Fibroblast of lung (primary cell): ENCODE results near the gene FCHO2. TPM values are rescaled to one million over a fixed set of nuclear protein-coding genes. Genes with fewer than 3 reads are reported as not detected.
"Not testable (repeated sequence)": the region's sequence is repeated elsewhere in the genome, so short reads cannot be mapped to it uniquely, and the experiment has no call there.

Source experiments
- DNase-seq, 2 donors: peaks; one replicate each; pipeline versions ENCODE4 v3.0.0 to v3.0.0-alpha.2; 2010; ENCODE audit warnings: low read depth in 2 of 2
- H2AFZ ChIP-seq: 2 replicates; pipeline ENCODE4 v1.5.1; 2012; ENCODE audit warnings: low read length, control low read depth, inconsistent platforms
- H3K27ac ChIP-seq: 2 replicates; pipeline ENCODE4 v1.5.1; 2011; ENCODE audit warnings: low read length, control low read depth; ENCODE audit not compliant: insufficient read depth
- H3K27me3 ChIP-seq: 2 replicates; pipeline ENCODE4 v1.5.1; 2011; ENCODE audit warnings: mild to moderate bottlenecking, low read length; ENCODE audit not compliant: control insufficient read depth, insufficient read depth
- H3K36me3 ChIP-seq: 2 replicates; pipeline ENCODE4 v1.5.1; 2011; ENCODE audit warnings: low read length; ENCODE audit not compliant: control insufficient read depth, insufficient read depth
- H3K4me1 ChIP-seq: 2 replicates; pipeline ENCODE4 v1.5.1; 2011; ENCODE audit warnings: low read length; ENCODE audit not compliant: control insufficient read depth, insufficient read depth; ENCODE audit errors: extremely low read depth
- H3K4me2 ChIP-seq: 2 replicates; pipeline ENCODE4 v1.5.1; 2011; ENCODE audit warnings: low read length, control low read depth; ENCODE audit not compliant: insufficient read depth; ENCODE audit errors: extremely low read depth
- H3K4me3 ChIP-seq, 4 experiments: fragments of 200-600 bp in 1 of 4; sonication (generic) in 1 of 4; replicated peaks in 1 of 4; 2 replicates each; pipeline ENCODE4 v1.5.1; 2011 to 2016; ENCODE audit warnings: low read length in 4 of 4, low read depth in 3 of 4, mild to moderate bottlenecking in 3 of 4, control low read depth in 2 of 4, inconsistent platforms in 1 of 4, mixed read lengths in 1 of 4; ENCODE audit not compliant: insufficient read depth in 1 of 4; ENCODE audit errors: control extremely low read depth in 1 of 4
- H3K79me2 ChIP-seq: 2 replicates; pipeline ENCODE4 v1.5.1; 2012; ENCODE audit warnings: mild to moderate bottlenecking, low read length, inconsistent platforms; ENCODE audit not compliant: control insufficient read depth, insufficient read depth
- H3K9ac ChIP-seq: 2 replicates; pipeline ENCODE4 v1.5.1; 2011; ENCODE audit warnings: mild to moderate bottlenecking, low read length, control low read depth; ENCODE audit not compliant: insufficient read depth
- H3K9me3 ChIP-seq: 2 replicates; pipeline ENCODE4 v1.5.1; 2012; ENCODE audit warnings: low read depth, low read length; ENCODE audit not compliant: control insufficient read depth, insufficient read depth
- H4K20me1 ChIP-seq: 2 replicates; pipeline ENCODE4 v1.5.1; 2011; ENCODE audit warnings: low read length; ENCODE audit not compliant: control insufficient read depth, insufficient read depth; ENCODE audit errors: extremely low read depth
- CTCF ChIP-seq, 2 donors: IDR thresholded peaks in 1 of 2; conservative IDR thresholded peaks in 1 of 2; 1 replicate in 1 of 2; 2 replicates in 1 of 2; pipeline ENCODE4 v1.5.1; 2011 to 2012; ENCODE audit warnings: low read length in 2 of 2, control low read depth in 1 of 2, inconsistent platforms in 1 of 2, low read depth in 1 of 2, mild to moderate bottlenecking in 1 of 2
- EZH2 ChIP-seq: IDR thresholded peaks from 2 replicates; pipeline ENCODE4 v1.5.1; 2012; ENCODE audit warnings: low read length, control low read depth, mild to moderate bottlenecking; ENCODE audit errors: missing control alignments
- polyA plus RNA-seq, 2 donors: library from polyadenylated mRNA; depleted of rRNA in 1 of 2; stranded (reverse) in 1 of 2; unstranded in 1 of 2; fragments of >200 nt; gene quantifications; 2 replicates each; pipeline ENCODE4 v1.2.1, GENCODE V29; 2011 to 2012; ENCODE audit warnings: missing spikeins in 1 of 2
- total RNA-seq: library from RNA; depleted of rRNA; stranded (reverse); fragments of >200 nt; gene quantifications from 2 replicates; pipeline ENCODE4 v1.2.1, GENCODE V29; 2014

The FCHO2 gene
- total and polyA plus RNA-seq, 2 donors (not counting 1 experiment from before 2014, with no cell fraction given) = 11.3 to 19.2 TPM

- Histone ChIP-seq H3K4me1 (no peaks in the 10 kb centered on the region), H3K27ac (no peak overlapping the region), H3K9ac (no peak overlapping the region), H2AFZ (no peak overlapping the region), H3K36me3 (no peaks in the 10 kb centered on the region), H3K4me2 (no peak overlapping the region), H3K79me2 (no peaks in the 10 kb centered on the region), H3K4me3 (no peak overlapping the region), H3K9me3 (no peaks in the 10 kb centered on the region), H3K27me3 (no peaks in the 10 kb centered on the region), H4K20me1 (no peaks in the 10 kb centered on the region)
- no peak for DNase-seq
- TF ChIP-seq EZH2 (no peak), CTCF (conservative IDR thresholded peaks at IDR 0.05 in 1 of 2, IDR thresholded peaks at IDR 0.05 in 1 of 2; ENCODE audit: low read depth in 1 of 2, low read length in 2 of 2) (no peak)
These were observed 63.1 kb downstream of the FCHO2 start for GRCh38 chr5:73018892-73019291.

GRCh38 chr5:73019766-73020165 is 63.9 kb downstream of the FCHO2 start:
- no peaks in the 10 kb centered on the region for H3K4me1 ChIP-seq
- H3K79me2 ChIP-seq = no peaks in the 10 kb centered on the region
- no peaks in the 10 kb centered on the region for H3K9me3 ChIP-seq
- no peak overlapping the region for H3K27ac ChIP-seq
- H3K4me2 ChIP-seq = no peak overlapping the region
- H3K4me3 ChIP-seq = no peak overlapping the region
- TF ChIP-seq EZH2 = no peak
- TF ChIP-seq CTCF (conservative IDR thresholded peaks at IDR 0.05 in 1 of 2, IDR thresholded peaks at IDR 0.05 in 1 of 2; ENCODE audit: low read depth in 1 of 2, low read length in 2 of 2) = no peak
- no peaks in the 10 kb centered on the region for H3K27me3 ChIP-seq
- no peak for DNase-seq
- H2AFZ ChIP-seq = no peak overlapping the region
- H3K36me3 ChIP-seq = no peaks in the 10 kb centered on the region
- no peaks in the 10 kb centered on the region for H4K20me1 ChIP-seq
- no peak overlapping the region for H3K9ac ChIP-seq

- TF ChIP-seq EZH2 = no peak
- TF ChIP-seq CTCF (conservative IDR thresholded peaks at IDR 0.05 in 1 of 2, IDR thresholded peaks at IDR 0.05 in 1 of 2; ENCODE audit: low read depth in 1 of 2, low read length in 2 of 2) = no peak
- Histone ChIP-seq H3K79me2 (no peaks in the 10 kb centered on the region), H3K4me1 (no peaks in the 10 kb centered on the region), H3K36me3 (no peaks in the 10 kb centered on the region), H3K4me3 (no peak overlapping the region), H3K27me3 (no peaks in the 10 kb centered on the region), H3K9ac (no peak overlapping the region), H3K4me2 (no peak overlapping the region), H2AFZ (no peak overlapping the region), H3K9me3 (no peaks in the 10 kb centered on the region), H4K20me1 (no peaks in the 10 kb centered on the region), H3K27ac (no peak overlapping the region)
- no peak for DNase-seq
These were observed 66.8 kb downstream of the FCHO2 start for GRCh38 chr5:73022471-73023169.

GRCh38 chr5:73024946-73025544 is 69.2 kb downstream of the FCHO2 start:
- not testable (repeated sequence) for H3K4me2 ChIP-seq, H3K79me2 ChIP-seq, H3K27ac ChIP-seq, DNase-seq, H3K4me3 ChIP-seq, H2AFZ ChIP-seq, H3K27me3 ChIP-seq, H3K9me3 ChIP-seq, H3K4me1 ChIP-seq, H4K20me1 ChIP-seq, H3K9ac ChIP-seq, H3K36me3 ChIP-seq
